SK-N-MC (cell line): ENCODE measurements around the gene CGA.
"Not testable (repeated sequence)": the region's sequence is repeated elsewhere in the genome, so short reads cannot be mapped to it uniquely, and the experiment has no call there.

Experiments used
- DNase-seq: peaks from one replicate; pipeline ENCODE4 v3.0.0-alpha.2; 2011; ENCODE audit warnings: low read depth, low spot score
- H3K27ac ChIP-seq: fragments of 200-600 bp; sonication (generic); 2 replicates; pipeline ENCODE4 v1.5.1; 2016; ENCODE audit warnings: mixed run types
- H3K36me3 ChIP-seq: fragments of 200-600 bp; sonication (generic); 2 replicates; pipeline ENCODE4 v1.6.1; 2017; ENCODE audit warnings: antibody characterized with exemption, low read length, mixed read lengths; ENCODE audit not compliant: insufficient read depth
- H3K4me3 ChIP-seq: fragments of 200-600 bp; sonication (generic); 2 replicates; pipeline ENCODE4 v1.5.1; 2016
- H3K9ac ChIP-seq: fragments of 200-600 bp; sonication (generic); 2 replicates; pipeline ENCODE4 v1.8.0; 2017; ENCODE audit warnings: mixed run types, mixed read lengths; ENCODE audit not compliant: insufficient read length
- H3K9me3 ChIP-seq: fragments of 200-600 bp; sonication (generic); 2 replicates; pipeline ENCODE4 v1.6.1; 2017; ENCODE audit warnings: low read depth, mild to moderate bottlenecking, antibody characterized with exemption, low read length, moderate library complexity, mixed read lengths
- EZH2 ChIP-seq: fragments of 200-600 bp; sonication (generic); IDR thresholded peaks from one replicate; pipeline ENCODE4 v1.6.1; 2017; ENCODE audit warnings: antibody characterized with exemption
- FOXP2 ChIP-seq: optimal IDR thresholded peaks from 2 replicates; pipeline ENCODE3; 2011; ENCODE audit warnings: mild to moderate bottlenecking, moderate library complexity; ENCODE audit not compliant: insufficient read depth; ENCODE audit errors: extremely low read length, control extremely low read depth
- POLR2AphosphoS5 ChIP-seq: IDR thresholded peaks from 2 replicates; pipeline ENCODE4 v1.6.1; 2012; ENCODE audit warnings: mild to moderate bottlenecking, low read depth, low read length, borderline replicate concordance

Gene CGA

DNA sequence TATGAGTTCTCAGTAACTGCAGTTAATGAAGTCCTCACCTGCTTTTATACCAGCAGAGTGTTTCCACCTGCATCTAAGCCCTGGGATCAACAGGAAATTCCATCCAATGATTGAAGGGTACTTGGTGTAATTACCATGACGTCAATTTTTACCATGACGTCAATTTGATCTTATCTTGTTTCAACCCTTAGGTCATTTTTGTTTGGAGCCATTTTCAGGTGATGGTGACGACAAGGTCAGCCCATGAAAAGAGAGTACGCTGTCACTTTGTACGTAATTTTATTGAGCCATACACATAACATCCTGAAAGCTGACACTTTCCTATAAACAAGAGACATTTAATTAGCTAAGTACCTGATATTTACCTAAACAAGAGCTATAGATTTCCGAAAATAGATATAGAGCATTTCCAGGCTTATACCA lies at the start of gene CGA:
Gene CGA, minus strand, starts transcription at position 20 of the 423 bp plus-strand sequence. CDS start 6,906 bp downstream, outside the sequence.
- Histone ChIP-seq H3K36me3 (no peaks in the 10 kb centered on the region), H3K4me3 (no peak within 1 kb of the TSS), H3K27ac (no peak within 1 kb of the TSS), H3K9me3 (no peaks in the 10 kb centered on the region), H3K9ac (no peak within 1 kb of the TSS)
- DNase-seq: no peak
- no peak for TF ChIP-seq EZH2
- TF ChIP-seq POLR2AphosphoS5: no peak
- TF ChIP-seq FOXP2: no peak

- not testable (repeated sequence) for H3K9me3 ChIP-seq, H3K27ac ChIP-seq, H3K36me3 ChIP-seq, DNase-seq, H3K4me3 ChIP-seq, H3K9ac ChIP-seq
Measured at GRCh38 chr6:87139927-87140326, 45.0 kb upstream of the CGA start.

- no peak overlapping the region for H3K9ac ChIP-seq
- no peaks in the 10 kb centered on the region for H3K36me3 ChIP-seq
- no peak for TF ChIP-seq POLR2AphosphoS5
- no peak for TF ChIP-seq FOXP2
- TF ChIP-seq EZH2: no peak
- H3K27ac ChIP-seq: no peak overlapping the region
- H3K4me3 ChIP-seq: no peak overlapping the region
- no peak for DNase-seq
- no peaks in the 10 kb centered on the region for H3K9me3 ChIP-seq
Measured at GRCh38 chr6:87139236-87139635, 44.3 kb upstream of the CGA start.

GRCh38 chr6:87136963-87137362 lies 42.1 kb upstream of the CGA start:
- Histone ChIP-seq H3K4me3 (no peak overlapping the region), H3K9me3 (no peaks in the 10 kb centered on the region), H3K36me3 (no peaks in the 10 kb centered on the region), H3K9ac (no peak overlapping the region), H3K27ac (no peak overlapping the region)
- DNase-seq: no peak
- no peak for TF ChIP-seq FOXP2
- no peak for TF ChIP-seq EZH2
- no peak for TF ChIP-seq POLR2AphosphoS5

GRCh38 chr6:87127737-87128136 lies 32.8 kb upstream of the CGA start:
- no peaks in the 10 kb centered on the region for H3K36me3 ChIP-seq
- H3K9ac ChIP-seq: no peak overlapping the region
- H3K27ac ChIP-seq: no peak overlapping the region
- DNase-seq: no peak
- H3K4me3 ChIP-seq: no peak overlapping the region
- H3K9me3 ChIP-seq: no peaks in the 10 kb centered on the region
- TF ChIP-seq POLR2AphosphoS5 (no peak), FOXP2 (no peak), EZH2 (no peak)

DNA sequence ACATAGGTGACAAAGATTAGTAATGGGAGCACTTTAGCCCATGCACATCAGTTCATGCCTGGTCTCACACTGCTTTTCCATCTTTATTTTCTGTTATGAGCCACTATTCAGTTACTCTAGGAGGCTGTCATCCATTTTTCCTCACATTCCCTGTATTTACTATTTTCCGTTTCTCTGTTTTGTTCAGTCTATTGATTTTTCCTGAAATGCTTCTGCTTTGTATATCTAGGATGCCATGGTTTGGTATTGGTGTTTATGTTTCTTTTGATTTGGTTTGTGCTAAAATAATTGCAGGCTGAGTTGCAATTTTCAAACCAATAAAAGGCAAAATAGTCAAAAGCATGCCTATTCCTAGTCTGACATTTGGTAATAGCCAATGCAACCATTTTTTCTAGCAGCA lies 31.6 kb upstream of the CGA start:
- H3K9me3 ChIP-seq: no peaks in the 10 kb centered on the region
- no peaks in the 10 kb centered on the region for H3K36me3 ChIP-seq
- no peak for DNase-seq
- no peak overlapping the region for H3K9ac ChIP-seq
- H3K4me3 ChIP-seq: no peak overlapping the region
- no peak overlapping the region for H3K27ac ChIP-seq
- TF ChIP-seq EZH2: no peak
- TF ChIP-seq POLR2AphosphoS5: no peak
- TF ChIP-seq FOXP2: no peak

- no peaks in the 10 kb centered on the region for H3K9me3 ChIP-seq
- no peak for DNase-seq
- no peak overlapping the region for H3K9ac ChIP-seq
- no peak overlapping the region for H3K4me3 ChIP-seq
- TF ChIP-seq FOXP2 (no peak), EZH2 (no peak), POLR2AphosphoS5 (no peak)
- H3K36me3 ChIP-seq: no peaks in the 10 kb centered on the region
- no peak overlapping the region for H3K27ac ChIP-seq
Measured at GRCh38 chr6:87124074-87124473, 29.2 kb upstream of the CGA start.

DNA sequence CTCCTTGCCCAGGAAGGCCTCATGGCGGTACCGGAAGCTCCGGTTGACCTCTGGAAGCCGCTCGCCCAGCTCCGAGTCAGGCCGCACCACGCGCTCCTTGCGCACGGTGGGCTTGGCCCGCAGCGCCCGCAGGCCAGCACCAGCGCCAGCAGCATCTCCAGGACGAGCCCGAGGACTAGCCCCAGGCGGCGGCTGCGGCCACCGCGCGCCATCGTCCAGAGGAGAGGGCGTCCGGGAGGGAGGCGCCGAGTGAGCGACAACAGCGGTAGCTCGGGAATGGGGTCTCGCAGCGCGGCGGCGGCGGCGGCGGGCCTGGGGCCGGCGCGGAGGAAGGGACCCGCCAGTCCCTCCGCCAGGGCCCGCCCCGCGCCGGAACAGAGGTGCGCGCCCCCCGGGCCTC lies 27.6 kb upstream of the CGA start:
- TF ChIP-seq EZH2: no peak
- TF ChIP-seq POLR2AphosphoS5: no peak
- no peak for TF ChIP-seq FOXP2
- Histone ChIP-seq H3K36me3 (no peaks in the 10 kb centered on the region), H3K27ac (no peak overlapping the region), H3K9ac (no peak overlapping the region), H3K4me3 (no peak overlapping the region), H3K9me3 (no peaks in the 10 kb centered on the region)
- no peak for DNase-seq

- no peaks in the 10 kb centered on the region for H3K9me3 ChIP-seq
- no peak overlapping the region for H3K4me3 ChIP-seq
- TF ChIP-seq EZH2 (no peak), POLR2AphosphoS5 (no peak), FOXP2 (no peak)
- H3K9ac ChIP-seq: no peak overlapping the region
- H3K36me3 ChIP-seq: no peaks in the 10 kb centered on the region
- no peak for DNase-seq
- no peak overlapping the region for H3K27ac ChIP-seq
Measured at GRCh38 chr6:87118054-87118453, 23.1 kb upstream of the CGA start.
